ENCODE results near the gene ATAD3B. TPM values are rescaled to one million over a fixed set of nuclear protein-coding genes. Genes with fewer than 3 reads are reported as not detected.

The ATAD3B gene
- total and polyA plus RNA-seq, 2 of the 4 experiments (the other 2 are of a cell fraction) = 13.8 to 29.0 TPM

GRCh38 chr1:1455366-1455884 lies 16.1 kb upstream of the ATAD3B start:
- no peak overlapping the region for H2BK20ac ChIP-seq (ENCODE audit: low read depth, low read length)
- no peak overlapping the region for H3K18ac ChIP-seq (ENCODE audit: low read depth, low read length)
- no peak overlapping the region for H4K8ac ChIP-seq (ENCODE audit: low read depth in 2 of 2, low read length in 2 of 2)
- CTCF ChIA-PET = no interaction called here
- DNase-seq = no peak
- H3K27me3 ChIP-seq (ENCODE audit: control insufficient read depth, insufficient read depth, low read length) = peaks cover 3% of the 10 kb centered on the region; the same call in 1 of the 2 replicates
- H2BK15ac ChIP-seq (ENCODE audit: low read depth, low read length) = no peak overlapping the region
- H2AK5ac ChIP-seq (ENCODE audit: low read depth, low read length) = no peak overlapping the region
- H3K9me3 ChIP-seq (ENCODE audit: control insufficient read depth, insufficient read depth, low read length) = no peaks in the 10 kb centered on the region
- dilution Hi-C loops (cut with HindIII; ENCODE audit: low sequenced_read_pairs, unreplicated experiment) = no loop called here
- no peak overlapping the region for H3K23ac ChIP-seq (ENCODE audit: low read depth, low read length)
- H3K9me1 ChIP-seq (ENCODE audit: insufficient read depth, low read length) = no peaks in the 10 kb centered on the region
- no peak overlapping the region for H3K14ac ChIP-seq (replicated peaks; ENCODE audit: low read depth, low read length)
- H4K5ac ChIP-seq (ENCODE audit: low read depth, low read length) = no peak overlapping the region
- no peak overlapping the region for H3K4ac ChIP-seq (ENCODE audit: low read depth, low read length)
- H3K56ac ChIP-seq (ENCODE audit: extremely low read depth, insufficient read depth, low read length) = no peak overlapping the region
- no peak for ATAC-seq (ENCODE audit: low read depth)
- H4K91ac ChIP-seq (ENCODE audit: insufficient read depth, low read depth, low read length) = no peak overlapping the region
- BruUV-seq (replicated peaks) = no TSS peak
- intact Hi-C loops (cut with micrococcal nuclease) = no loop called here
- H3K4me3 ChIP-seq (ENCODE audit: insufficient read depth, low read depth, low read length) = no peak overlapping the region
- no peak overlapping the region for H2BK5ac ChIP-seq (ENCODE audit: low read depth, low read length, poor library complexity, severe bottlenecking)
- TF ChIP-seq USF2 (IDR thresholded peaks at IDR 0.05; ENCODE audit: low read depth, low read length) = no peak
- TF ChIP-seq NFE2L2 (IDR thresholded peaks at IDR 0.05; ENCODE audit: low read depth, low read length) = no peak
- no peak for TF ChIP-seq MAZ (IDR thresholded peaks at IDR 0.05; ENCODE audit: borderline replicate concordance, low read depth, low read length)
- TF ChIP-seq SMC3 (IDR thresholded peaks at IDR 0.05; ENCODE audit: low read depth, low read length) = no peak
- no peak for TF ChIP-seq RAD21 (IDR thresholded peaks at IDR 0.05; ENCODE audit: low read length)
- TF ChIP-seq ELK1 (IDR thresholded peaks at IDR 0.05; ENCODE audit: borderline replicate concordance, low read depth, low read length) = no peak
- no peak for TF ChIP-seq CHD1 (IDR thresholded peaks at IDR 0.05; ENCODE audit: low read depth, low read length)
- TF ChIP-seq FOS (IDR thresholded peaks at IDR 0.05; ENCODE audit: low read depth, low read length) = no peak
- TF ChIP-seq CEBPB (IDR thresholded peaks at IDR 0.05; ENCODE audit: low read depth, low read length) = no peak
- no peak for TF ChIP-seq POLR2A (IDR thresholded peaks at IDR 0.05; ENCODE audit: low read depth, low read length)
- TF ChIP-seq MAFK (IDR thresholded peaks at IDR 0.05; ENCODE audit: low read depth, low read length) = no peak
- TF ChIP-seq RFX5 (IDR thresholded peaks at IDR 0.05; ENCODE audit: low read depth, low read length) = no peak
- TF ChIP-seq RCOR1 (IDR thresholded peaks at IDR 0.05; ENCODE audit: insufficient replicate concordance, low read length) = no peak
- no peak for TF ChIP-seq BHLHE40 (IDR thresholded peaks at IDR 0.05; ENCODE audit: low read depth, low read length)
- TF ChIP-seq MXI1 (IDR thresholded peaks at IDR 0.05; ENCODE audit: borderline replicate concordance, low read depth, low read length) = no peak
- TF ChIP-seq CTCF (conservative IDR thresholded peaks at IDR 0.05; ENCODE audit: low read depth, low read length) = no peak
- H4K20me1 ChIP-seq (ENCODE audit: insufficient read depth, low read length) = no peaks in the 10 kb centered on the region
- H2AK9ac ChIP-seq (replicated peaks; ENCODE audit: low read depth, low read length, poor library complexity) = no peak overlapping the region
- H2AFZ ChIP-seq (replicated peaks; ENCODE audit: low read length, poor library complexity) = no peak overlapping the region
- no peak overlapping the region for H3K9ac ChIP-seq (ENCODE audit: low read depth, low read length)
- H3K27ac ChIP-seq (ENCODE audit: insufficient read depth, low read length) = no peak overlapping the region
- no peak overlapping the region for H2BK120ac ChIP-seq (ENCODE audit: low read depth, low read length)
- POLR2A ChIA-PET (ENCODE audit: unreplicated experiment) = no interaction called here
- H3K4me2 ChIP-seq (ENCODE audit: low read depth, low read length) = no peak overlapping the region
- no peaks in the 10 kb centered on the region for H3K4me1 ChIP-seq (ENCODE audit: control insufficient read depth, insufficient read depth, low read length)
- no peaks in the 10 kb centered on the region for H3K79me1 ChIP-seq (ENCODE audit: low read depth in 1 of 2, low read length in 2 of 2)
- H3K36me3 ChIP-seq (ENCODE audit: control insufficient read depth, insufficient read depth, low read length) = no peaks in the 10 kb centered on the region
- in situ Hi-C loops (cut with MboI; ENCODE audit: low sequenced_read_pairs) = no loop called here
- WGBS, 2 experiments (ENCODE audit: extremely low coverage in 2 of 2, insufficient read length in 1 of 2) = 87% methylated on average over 17 of the region's 30 CpGs; no CpG with 5 or more reads in 1 of the 2 experiments
